GM18520 (cell line): ENCODE results near the gene DESI1.
A peak's percentile ranks its signal among the peaks of the same experiment; 100 is the strongest.
"Not testable (repeated sequence)": the region's sequence is repeated elsewhere in the genome, so short reads cannot be mapped to it uniquely, and the experiment has no call there.

Source experiments
- ATAC-seq: cut with Tn5 transposase; IDR thresholded peaks from one replicate; pipeline ENCODE4 v1.9.1; 2021; ENCODE audit not compliant: unreplicated experiment

DESI1 gene

DNA sequence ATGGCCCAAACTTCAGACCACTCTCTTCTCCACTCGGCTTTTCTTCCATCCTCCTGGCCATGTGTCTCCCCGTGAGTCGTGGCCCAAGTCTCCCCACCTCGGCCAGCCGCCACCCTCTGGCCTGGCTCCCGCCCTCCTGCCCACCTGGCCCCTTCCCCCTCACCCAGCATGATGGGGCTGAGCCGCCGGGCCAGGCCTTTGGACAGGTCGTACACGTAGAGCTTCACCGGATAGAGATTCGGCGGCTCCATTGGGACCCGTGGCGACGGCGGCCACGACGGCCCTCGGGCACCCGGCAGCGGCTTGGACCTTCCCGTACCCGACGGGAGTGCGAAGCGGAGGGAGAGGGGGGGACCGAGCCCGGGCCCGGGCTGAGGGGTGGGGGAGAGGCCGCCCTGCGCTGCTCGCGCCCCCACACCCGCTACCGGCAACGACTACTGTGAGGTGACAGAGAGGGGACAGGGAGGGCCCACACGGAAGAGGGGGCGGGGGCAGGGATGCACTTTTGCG is at the start of gene DESI1:
Gene DESI1, minus strand, starts transcription at position 455 of the 510 bp plus-strand sequence. Its CDS starts 204 bp downstream, at position 251.
- peak; percentile 10 for ATAC-seq

GRCh38 chr22:41668971-41669911 is 48.4 kb upstream of the DESI1 start:
- ATAC-seq: no peak

GRCh38 chr22:41664951-41665350 is 44.1 kb upstream of the DESI1 start:
- no peak for ATAC-seq

DNA sequence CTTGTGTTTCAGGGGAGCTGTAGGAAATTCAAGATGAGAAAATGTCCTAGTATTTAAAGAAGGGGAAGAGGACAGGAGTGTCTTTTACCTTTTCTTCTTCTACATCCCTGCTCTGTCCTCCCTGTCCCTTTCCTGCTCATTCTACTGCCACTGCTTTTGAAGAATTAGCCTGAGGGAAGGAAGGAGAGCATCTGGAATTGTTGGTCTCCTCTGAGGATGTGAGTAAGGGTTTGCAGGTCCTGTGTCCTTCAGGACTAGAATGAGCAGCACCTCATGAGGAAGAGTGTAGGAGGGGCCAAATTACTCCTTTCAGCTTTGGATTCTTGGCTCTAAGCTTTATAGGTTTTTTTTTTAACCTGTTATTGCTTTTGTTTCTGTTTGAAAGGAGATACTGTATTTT is 43.6 kb upstream of the DESI1 start:
- no peak for ATAC-seq

- not testable (repeated sequence) for ATAC-seq
These were observed 42.8 kb upstream of the DESI1 start for GRCh38 chr22:41663594-41663993.

GRCh38 chr22:41661713-41662112 is 40.9 kb upstream of the DESI1 start:
- ATAC-seq: no peak

- ATAC-seq: no peak
These were observed 40.2 kb upstream of the DESI1 start for GRCh38 chr22:41661088-41661487.

- ATAC-seq: no peak
These were observed 39.6 kb upstream of the DESI1 start for GRCh38 chr22:41660416-41660815.

GRCh38 chr22:41659941-41660340 is 39.1 kb upstream of the DESI1 start:
- no peak for ATAC-seq

DNA sequence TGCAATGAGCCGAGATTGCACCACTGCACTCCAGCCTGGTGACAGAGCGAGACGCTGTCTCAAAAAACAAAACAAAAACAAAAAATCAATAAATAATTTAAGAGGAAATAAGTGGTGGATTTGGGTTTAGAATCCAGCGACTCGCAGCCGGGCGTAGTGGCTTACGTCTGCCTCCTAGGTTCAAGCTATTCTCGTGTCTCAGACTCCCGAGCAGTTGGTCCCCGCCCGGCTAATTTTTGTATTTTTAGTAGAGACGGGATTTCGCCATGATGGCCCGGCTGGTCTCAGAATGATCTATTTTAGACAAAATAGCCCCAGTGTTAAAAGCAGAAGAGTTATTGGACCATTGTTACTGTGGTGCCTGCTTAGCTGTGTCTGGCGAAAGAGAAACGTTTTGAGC is 38.0 kb upstream of the DESI1 start:
- ATAC-seq: no peak

- no peak for ATAC-seq
These were observed 36.9 kb upstream of the DESI1 start for GRCh38 chr22:41657709-41658108.

GRCh38 chr22:41656556-41656955 is 35.7 kb upstream of the DESI1 start:
- ATAC-seq: no peak

DNA sequence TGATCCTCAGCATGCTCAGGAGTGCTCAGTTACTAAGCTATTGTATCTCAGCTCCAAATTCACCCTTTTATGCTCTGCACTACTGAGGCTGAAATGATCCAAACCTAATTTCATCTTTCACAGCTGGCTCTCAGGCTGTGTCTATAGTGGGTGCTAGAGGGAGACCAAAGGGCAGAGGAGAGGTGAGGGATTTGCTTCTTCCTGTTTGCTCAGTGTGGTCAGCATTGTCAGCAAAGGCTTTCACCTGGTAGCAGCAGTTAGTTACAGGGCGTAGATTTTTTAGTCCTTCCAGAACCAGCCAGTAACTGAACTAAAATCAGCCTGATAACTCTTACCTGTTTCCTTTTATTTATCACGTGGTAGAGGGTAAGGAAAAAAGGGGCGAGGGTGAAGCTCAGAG is 33.5 kb upstream of the DESI1 start:
- ATAC-seq: no peak

GRCh38 chr22:41650821-41651220 is 30.0 kb upstream of the DESI1 start:
- no peak for ATAC-seq

GRCh38 chr22:41650229-41650628 is 29.4 kb upstream of the DESI1 start:
- no peak for ATAC-seq

- ATAC-seq: no peak
These were observed 27.6 kb upstream of the DESI1 start for GRCh38 chr22:41648432-41648831.

- ATAC-seq: no peak
These were observed 26.9 kb upstream of the DESI1 start for GRCh38 chr22:41647771-41648170.

GRCh38 chr22:41642331-41643110 is 21.7 kb upstream of the DESI1 start:
- ATAC-seq: no peak

GRCh38 chr22:41641854-41642253 is 21.0 kb upstream of the DESI1 start:
- no peak for ATAC-seq

- ATAC-seq: no peak
These were observed 17.9 kb upstream of the DESI1 start for GRCh38 chr22:41638748-41639147.

GRCh38 chr22:41638124-41638523 is 17.3 kb upstream of the DESI1 start:
- no peak for ATAC-seq

DNA sequence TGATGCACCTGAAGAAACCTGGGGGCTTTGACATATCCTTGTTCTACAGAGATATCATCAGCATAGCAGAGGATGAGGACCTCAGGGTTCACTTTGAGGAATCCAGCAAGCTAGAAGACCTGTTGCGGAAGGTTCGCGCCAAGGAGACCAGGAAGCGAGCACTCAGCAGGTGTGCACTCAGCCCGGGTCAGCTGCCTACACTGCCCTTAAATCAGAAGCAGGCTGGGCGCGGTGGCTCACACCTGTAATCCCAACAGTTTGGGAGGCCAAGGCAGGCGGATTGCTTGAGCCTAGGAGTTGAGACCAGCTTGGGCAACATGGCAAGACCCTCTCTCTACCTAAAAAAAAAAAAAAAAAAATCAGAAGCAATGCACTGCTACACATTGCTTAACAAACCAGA is 16.8 kb upstream of the DESI1 start:
- not testable (repeated sequence) for ATAC-seq
